Left renal pelvis (tissue), 4 donors: ENCODE results near the gene RAB6B. TPM values are rescaled to one million over a fixed set of nuclear protein-coding genes. Genes with fewer than 3 reads are reported as not detected.
"Not testable (repeated sequence)": the region's sequence is repeated elsewhere in the genome, so short reads cannot be mapped to it uniquely, and the experiment has no call there.

Experiments used
- DNase-seq, 4 donors: peaks; one replicate each; pipeline ENCODE4 v3.0.0-alpha.2; 2013; ENCODE audit warnings: low read depth in 4 of 4, low spot score in 3 of 4
- polyA plus RNA-seq, 4 donors: library from polyadenylated mRNA; unstranded; fragments of 120-200 nt; gene quantifications; one replicate each; pipeline ENCODE4 v1.2.1, GENCODE V29; 2013; ENCODE audit not compliant: insufficient read length in 4 of 4

The RAB6B gene
- polyA plus RNA-seq, 4 donors: 12.6 to 20.1 (median 17.9) TPM

DNA sequence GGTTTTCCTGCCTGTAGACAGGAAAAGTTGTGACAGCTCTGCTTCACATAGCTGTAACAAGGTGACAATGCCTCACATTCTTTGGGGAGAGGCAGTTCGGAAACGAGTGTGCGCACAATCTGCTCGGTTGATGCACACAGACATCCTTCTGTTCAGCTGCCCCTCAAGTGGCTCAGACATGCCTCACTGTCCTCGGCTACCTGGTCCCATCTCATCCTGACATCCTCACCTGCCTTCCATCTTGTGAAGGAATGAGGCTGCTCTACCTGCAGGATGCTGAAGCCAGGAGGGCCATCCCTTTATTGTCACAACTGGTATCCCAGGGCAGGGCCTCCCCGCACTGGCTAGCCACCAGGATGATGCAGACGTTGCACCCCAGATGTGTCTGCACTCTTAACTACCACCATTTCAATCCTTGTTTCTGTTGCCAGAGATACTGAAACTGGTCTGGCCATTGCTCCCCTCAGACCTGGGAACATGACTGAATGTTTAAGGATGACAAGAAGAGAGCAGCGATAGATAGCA is 70.7 kb downstream of the RAB6B start:
- DNase-seq: no peak

DNA sequence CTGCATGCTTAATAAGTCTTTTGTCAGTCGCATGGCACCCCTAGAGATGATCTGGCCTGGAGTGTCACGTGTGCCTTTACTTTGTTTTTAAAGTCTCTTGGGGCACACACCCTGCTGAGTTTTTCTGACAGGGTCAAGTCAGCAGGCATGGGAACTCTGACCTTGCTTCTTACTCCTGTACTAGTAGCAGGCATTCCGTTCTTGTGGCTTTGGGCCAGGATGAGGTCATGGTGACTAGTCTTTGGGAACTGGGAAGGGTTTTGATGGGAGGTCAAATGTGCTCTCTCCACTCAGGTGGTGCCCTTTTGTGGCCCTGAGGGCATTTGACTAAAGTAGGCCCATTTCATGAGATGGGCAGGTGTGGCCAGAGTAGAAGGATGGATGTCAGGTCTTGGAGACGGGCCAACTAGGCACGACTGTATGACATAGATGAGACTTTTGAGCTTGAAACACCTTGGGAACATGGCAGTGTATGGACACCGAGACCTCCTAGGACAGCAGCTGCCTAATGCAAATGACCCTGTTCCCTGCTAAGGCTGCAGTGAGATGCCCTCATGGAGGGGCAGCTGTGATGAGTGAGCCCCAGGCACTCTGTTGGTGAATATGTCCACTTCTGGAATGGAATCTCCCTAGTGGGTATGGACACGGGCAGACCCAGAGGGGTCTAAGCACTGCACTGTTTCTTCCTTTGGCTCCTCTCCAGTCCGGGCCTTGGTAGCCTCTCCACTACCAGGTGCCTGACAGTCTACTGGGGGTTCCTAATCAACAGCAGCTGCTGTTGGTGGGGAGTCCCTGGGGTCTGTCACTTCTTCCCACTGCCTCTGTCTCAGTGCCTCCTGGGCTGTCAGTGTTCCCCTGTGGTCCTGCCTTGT is 73.7 kb downstream of the RAB6B start:
- no peak for DNase-seq

DNA sequence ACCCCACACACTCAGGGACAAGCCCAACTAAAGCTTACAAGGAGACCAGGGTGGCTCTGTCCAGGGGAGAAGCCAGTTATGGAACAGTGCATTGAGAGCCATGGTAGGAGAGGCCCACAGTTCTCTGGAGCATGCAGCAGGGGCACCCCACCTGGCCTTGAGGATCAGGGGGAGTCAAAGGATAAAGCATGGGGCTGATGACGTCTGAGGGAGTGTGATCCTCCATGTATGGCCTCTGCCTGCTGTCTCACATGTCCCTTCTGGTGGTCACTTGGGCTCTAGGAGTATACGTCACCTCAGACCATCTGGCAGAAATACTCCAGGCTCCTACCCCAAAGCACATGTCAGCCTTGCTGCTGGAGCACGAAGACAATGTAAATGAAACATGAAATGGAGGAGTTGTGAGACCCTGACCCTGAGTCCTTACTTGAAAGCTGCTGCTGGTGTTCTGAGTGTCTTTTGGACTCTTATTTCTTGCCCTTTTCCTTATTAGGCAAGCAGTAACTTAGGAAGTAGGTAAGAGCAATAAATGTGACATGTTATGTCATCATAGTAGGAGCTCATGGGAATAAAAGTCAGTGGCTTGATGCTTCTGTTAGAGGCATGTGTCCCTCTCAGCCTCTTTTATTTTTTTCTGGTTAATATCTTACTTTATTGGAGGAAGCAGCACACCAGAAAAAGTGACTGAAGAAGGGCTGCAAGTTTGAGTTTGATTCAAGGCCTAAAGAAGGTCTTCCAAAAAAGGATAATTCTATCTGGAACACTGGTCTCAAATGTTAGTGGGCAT is 74.6 kb downstream of the RAB6B start:
- no peak for DNase-seq

DNA sequence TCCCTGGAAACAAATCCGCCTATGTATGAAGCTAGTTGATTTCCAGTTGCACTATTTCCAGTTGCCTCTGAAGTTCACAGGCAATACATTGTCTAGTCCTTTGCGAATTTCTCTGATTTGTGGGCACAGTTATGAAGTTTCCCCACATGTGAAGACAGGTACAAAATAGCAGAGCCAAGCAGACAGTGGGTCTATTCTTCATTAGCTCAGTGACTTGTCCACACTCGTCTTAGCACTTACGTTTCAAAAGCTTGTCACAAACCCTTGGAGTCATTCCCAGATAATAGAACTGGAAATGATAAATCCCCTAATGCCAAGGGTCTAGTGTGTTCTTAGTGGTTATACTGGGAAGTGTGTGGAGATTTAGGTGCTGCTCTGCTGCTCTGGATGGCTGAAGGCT is 75.6 kb downstream of the RAB6B start:
- no peak for DNase-seq

DNA sequence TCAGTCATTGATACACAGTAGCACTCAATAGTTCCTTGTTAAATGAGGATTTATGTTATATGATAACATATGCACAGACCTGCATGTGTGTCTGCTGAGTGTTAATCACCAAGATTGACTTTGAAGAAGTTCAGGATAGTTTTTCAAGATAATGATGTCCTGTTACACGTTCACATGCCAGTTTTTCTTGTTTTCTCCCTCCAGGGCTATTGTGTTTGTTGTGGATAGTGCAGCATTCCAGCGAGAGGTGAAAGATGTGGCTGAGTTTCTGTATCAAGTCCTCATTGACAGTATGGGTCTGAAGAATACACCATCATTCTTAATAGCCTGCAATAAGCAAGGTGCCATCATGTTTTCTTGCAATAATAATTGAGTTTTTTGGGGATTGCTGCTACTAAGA is 80.3 kb downstream of the RAB6B start:
- no peak for DNase-seq

DNA sequence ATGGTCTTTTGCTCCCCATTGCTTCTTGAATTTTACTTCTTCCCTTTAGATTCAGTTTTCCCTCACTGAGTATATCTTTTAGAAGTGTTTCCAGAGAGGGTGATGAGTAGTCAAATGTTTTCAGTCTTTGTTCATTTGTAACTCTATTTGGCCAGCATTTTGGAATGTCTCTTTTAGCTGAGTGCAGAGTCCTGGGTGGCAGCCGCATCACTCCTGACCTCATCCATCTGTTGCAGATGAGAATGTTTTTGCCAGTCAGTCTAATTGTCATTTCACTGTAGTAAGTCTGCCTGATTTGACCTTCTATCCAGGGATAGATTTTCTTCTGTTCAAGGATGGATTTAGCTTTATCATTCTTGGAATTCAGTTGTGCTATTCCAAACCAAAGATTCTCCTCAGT is 82.8 kb downstream of the RAB6B start:
- DNase-seq: no peak

DNA sequence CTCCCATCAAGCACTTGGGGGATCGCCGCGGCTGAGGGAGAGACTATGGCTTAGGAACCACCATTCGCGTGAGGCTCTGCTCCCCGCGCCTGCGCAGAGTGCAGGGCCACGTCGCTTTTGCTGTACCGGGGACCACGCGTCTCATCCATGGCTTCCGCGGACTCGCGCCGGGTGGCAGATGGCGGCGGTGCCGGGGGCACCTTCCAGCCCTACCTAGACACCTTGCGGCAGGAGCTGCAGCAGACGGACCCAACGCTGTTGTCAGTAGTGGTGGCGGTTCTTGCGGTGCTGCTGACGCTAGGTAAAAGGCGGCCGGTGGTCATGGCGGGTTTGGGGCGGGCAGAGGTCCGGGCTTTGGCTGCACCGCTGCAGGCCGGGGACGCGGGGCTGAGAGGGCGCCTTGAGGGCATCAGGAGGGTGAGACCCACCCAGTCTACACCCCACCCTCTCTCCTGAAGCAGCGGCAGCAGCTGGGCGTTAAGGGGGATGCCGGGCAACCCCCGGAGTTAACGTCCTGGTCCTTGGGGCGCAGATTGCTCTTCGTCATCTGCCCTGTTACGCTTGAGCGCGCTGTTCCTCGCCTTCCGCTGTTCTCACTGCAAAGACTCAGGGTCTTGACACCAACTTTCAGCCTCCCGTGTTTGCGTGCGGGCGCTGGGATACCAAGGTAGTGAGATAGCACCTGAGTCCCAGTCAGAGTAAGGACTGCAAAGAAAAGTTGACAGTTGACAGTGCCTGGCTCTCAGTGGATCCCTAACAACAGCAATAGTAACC is 89.8 kb downstream of the RAB6B start, which contains the start of gene SRPRB:
SRPRB (plus strand) TSS at position 114 of the 774 bp plus-strand sequence; CDS start at position 148, 34 bp downstream.
- peak; percentile 81 to 88 (median 82) for DNase-seq

DNA sequence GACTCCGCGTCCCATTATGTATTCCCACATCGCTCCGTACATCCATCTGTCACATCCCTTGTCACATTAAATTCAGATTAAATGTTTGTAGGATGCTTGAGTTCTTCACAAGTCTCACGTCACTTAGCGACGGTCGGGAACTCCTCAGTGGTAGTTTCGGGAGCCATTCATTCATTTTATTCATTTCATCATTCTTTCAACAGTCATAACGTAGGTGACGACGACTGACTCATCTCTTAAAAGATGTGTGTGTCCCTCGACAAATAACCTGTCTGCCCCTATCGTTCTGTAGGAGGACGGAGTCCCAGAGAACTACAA is 90.3 kb downstream of the RAB6B start:
- no peak for DNase-seq

DNA sequence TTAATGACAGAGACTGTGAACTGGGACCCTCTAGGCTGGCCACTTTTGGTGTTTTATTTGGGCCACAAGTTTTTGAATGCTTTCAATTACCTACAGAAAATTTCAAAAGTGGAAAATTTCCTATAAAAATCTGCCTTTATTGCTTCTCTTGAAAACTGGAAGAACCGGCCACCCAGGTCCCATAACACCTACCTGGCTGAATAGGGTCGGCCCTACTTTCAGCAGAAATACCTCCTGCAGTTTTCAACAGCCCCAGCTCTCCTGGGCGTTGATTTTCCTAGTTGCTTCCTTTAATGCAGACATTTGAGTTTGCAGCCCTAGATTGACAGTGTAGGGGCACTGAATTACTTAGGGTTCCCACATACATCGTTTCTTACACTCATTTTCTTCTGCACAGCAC is 90.8 kb downstream of the RAB6B start:
- DNase-seq: no peak

DNA sequence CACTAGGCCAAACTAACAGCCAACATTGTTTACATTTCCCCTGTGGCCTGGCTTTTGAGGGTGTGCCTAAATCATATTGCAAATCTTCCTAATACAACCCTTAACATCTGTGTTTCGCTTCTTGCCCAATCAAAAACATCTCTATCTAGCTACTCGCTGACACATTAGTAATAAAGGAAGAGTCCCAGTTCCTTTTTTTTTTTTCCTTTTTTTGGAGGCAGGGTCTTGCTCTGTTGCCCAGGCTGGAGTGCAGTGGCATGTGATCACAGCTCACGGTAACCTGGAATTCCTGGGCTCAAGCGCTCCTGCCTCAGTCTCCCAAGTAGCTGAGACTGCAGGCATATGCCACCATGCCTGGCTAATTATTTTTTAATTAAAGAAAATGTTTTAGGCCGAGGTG is 92.2 kb downstream of the RAB6B start:
- DNase-seq: no peak

DNA sequence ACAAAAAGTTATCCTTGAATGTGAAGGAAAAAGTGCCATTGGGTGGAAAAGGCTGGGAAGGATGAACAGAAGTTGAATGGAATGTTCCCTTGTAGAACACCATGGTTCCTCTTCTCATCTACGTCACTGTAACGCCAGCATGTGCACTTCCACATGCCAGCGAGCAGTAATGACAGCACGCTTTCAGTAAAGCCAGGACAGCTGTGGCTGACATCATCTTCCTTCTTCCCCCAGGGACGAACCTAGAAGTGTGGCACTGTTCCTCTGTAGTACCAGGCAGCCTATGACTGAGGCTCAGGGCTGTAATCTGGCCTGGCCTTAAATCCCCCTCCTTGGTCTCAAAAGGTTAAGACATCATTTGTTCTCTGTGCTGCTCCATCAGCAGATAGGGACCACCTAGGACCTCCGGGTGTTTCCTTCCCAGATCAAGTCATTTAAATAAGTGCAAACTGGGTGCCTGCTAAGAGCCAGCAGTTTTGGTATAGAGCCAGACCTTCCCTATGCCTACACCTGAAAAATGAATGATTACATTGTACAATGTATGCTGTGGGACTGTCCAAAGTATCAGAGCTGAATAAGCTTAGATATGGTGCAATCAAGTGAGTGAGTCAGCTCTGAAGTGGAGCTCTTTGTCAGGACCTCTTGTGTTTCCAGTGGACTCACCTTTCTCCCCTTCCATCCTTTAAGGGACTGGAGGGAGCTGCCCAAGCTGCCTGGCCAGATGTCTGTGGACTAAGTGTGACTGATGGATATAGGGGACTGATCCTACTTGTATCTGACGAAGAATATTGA is 95.7 kb downstream of the RAB6B start:
- DNase-seq: no peak

DNA sequence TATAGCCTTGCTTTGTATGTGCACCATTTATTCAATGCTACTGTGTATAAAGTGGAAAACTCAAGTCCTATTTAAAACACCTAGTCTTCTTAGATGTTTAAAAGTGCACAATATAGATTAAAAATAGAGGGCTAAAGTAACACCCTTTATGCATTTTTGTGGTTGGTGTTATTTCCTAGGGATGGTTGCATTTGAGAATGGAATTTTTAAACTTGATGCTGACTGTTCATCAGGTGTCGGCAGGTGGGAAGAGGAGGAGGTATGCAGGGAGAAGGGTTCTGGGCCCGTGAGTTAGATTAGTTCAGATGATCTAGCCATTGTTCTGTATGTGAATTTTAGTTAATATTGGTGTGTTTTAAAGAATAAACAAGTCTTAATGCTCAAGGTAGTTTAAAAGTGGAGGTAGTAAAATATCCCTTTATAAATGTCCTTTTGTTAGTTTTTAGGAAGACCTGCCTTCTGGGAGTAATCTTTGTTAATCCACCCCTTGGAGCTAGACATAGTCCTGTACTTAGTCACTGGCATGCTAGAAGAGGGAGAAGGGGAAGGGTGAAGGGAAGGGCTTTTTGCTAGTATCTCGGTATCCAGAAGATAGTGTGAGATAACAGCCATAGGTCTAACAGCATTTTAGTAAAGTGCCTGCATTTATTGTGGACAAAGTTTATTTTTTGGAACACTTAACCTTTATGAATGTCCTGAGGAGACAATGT is 98.1 kb downstream of the RAB6B start:
- DNase-seq: no peak

DNA sequence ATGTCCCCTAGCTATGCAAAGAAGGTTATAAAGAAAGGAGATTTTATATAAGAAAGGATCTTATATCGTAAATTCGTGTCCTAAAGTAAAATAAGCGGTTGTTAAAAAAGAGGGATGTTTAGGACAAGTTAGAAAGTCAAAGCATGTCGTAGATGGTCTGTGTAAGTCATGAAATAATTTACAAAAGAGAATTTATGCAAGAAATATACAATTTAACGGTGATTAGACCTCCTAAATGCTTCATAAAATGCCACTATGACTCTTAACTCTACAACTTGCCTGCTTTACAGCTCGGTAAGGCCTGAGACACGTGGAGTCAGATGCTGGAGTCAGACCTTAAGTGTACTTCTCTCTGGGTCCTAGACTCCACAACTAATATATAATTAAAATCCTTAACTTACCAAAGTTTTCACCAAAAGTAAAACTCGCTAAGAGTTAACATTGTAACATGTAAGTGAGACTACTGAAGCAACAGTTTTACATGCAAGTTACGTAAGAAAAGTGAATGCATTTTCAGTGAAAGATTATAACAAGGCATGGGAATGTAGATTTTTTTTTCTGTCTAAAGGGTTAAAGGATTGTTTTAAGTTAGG is 103.4 kb downstream of the RAB6B start:
- no peak for DNase-seq

DNA sequence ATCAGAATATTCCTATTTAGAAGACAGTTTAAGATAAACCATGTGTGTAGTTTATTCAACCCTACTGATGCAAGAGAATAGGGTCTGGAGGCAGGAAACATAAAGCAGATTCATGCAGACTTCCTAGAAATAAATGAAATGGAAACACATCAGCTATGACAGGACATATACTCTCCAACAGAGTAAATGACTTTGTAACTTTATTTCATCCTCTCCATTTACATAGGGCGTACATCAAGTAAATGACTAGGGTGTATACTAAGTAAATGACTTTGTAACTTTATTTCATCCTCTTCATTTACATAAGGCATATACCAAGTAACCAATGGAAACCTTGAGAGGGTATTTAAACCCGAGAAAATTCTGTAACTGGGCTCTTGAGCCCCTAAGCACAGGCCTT is 107.7 kb downstream of the RAB6B start:
- DNase-seq: no peak

DNA sequence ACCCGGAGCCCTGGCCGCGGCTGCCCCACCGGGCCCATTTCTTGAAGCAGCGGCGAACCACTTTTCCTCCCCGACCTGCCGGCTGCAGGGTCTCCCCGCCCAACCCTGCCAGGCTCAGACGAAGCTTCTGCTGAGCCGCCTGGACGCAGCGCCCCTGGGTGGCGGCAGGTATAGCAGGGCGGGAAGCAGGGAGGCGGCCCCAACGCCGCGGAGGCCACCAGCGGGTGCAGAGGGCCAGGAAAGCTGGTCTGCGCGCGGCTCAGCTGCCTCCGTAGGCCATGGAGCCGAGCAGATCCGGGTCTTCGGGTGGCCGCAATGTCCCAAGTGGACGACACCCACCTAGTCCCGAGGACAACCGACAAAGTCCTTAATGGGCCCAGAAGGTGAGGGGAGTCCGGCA is 111.9 kb downstream of the RAB6B start:
- no peak for DNase-seq

DNA sequence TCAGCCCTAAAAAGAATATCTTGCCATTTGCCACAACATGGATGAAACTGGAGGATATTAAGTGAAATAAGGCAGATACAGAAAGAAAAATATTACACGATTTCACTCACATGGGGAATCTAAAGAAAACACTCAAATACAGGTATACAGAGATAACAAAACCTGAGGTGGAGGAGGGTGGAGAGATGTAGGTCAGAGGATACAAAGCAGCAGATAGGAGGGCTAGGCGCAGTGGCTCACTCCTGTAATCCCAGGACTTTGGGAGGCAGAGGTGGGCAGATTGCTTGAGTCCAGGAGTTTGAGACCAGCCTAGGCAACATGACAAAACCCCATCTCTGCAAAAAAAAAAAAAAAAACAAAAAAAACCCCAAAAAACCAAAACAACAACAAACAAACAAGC is 113.2 kb downstream of the RAB6B start:
- DNase-seq: no peak

DNA sequence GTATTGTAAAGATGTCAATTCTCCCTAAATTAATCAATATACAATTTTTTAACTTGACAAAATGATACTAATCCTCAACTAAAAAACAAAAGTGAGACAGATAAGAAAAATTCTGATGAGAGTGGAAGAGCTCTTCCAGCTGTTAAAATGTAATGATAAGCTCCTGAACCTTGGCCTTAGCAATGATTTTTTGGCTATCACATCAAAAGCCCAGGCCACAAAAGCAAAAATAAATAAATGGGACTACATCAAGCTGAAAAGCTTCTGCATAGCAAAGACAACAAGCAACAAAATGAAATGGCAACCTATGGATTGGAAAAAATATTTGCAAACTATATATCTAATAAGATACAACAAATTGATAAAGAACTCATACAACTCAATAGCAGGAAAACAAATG is 114.1 kb downstream of the RAB6B start:
- DNase-seq: no peak

DNA sequence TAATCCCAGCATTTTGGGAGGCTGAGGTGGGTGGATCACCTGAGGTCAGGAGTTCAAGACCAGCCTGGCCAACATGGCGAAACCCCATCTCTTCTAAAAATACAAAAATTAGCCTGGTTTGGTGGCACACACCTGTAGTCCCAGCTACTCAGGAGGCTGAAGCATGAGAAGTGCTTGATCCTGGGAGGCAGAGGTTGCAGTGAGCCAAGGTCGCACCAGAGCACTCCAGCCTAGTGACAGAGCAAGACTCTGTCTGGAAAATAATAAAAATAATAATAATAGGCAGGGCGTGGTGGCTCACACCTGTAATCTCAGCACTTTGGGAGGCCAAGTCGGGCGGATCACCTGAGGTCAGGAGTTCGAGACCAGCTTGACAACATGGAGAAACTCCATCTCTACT is 114.9 kb downstream of the RAB6B start:
- DNase-seq: not testable (repeated sequence)

DNA sequence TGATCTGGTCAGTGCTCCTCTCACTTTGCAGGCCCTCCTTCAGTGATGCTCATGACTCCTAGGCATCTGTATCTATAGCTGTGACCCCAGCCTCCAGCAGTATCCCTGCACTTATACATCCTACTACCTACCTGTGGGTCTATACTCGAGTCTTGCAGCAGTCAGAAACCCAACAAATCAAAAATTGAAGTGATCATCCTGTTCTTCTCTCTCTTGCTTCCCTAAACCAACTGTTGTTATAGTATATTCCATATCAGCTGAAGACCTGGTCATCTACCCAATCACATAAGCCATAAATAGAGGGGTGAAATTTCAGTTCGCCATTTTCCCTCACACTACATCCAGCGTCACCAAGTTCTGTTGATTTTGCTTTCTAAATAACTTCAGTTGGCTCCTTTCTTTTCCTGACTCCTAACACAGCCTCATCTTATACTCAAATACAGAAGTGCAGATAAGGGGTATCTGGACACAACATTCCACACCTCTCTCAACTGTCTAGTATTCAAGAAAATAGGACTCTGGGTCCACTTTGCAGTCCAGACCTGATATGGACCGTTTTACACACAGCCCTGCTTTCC is 116.0 kb downstream of the RAB6B start:
- DNase-seq: no peak
